ENCODE measurements around the gene PEX14.

Gene PEX14

GRCh38 chr1:10578070-10578469 is 103.3 kb downstream of the PEX14 start:
- no peak for DNase-seq (ENCODE audit: insufficient read length, low spot score)
- TF ChIP-seq POLR2A (IDR thresholded peaks at IDR 0.05; ENCODE audit: low read depth, low read length): no peak
- FAIRE-seq: no peak

GRCh38 chr1:10583641-10584040 is 108.9 kb downstream of the PEX14 start:
- FAIRE-seq (no peak), DNase-seq (ENCODE audit: insufficient read length, low spot score) (no peak)
- no peak for TF ChIP-seq POLR2A (IDR thresholded peaks at IDR 0.05; ENCODE audit: low read depth, low read length)

- TF ChIP-seq POLR2A (IDR thresholded peaks at IDR 0.05; ENCODE audit: low read depth, low read length): no peak
- no peak for DNase-seq (ENCODE audit: insufficient read length, low spot score)
- FAIRE-seq: no peak
Measured at GRCh38 chr1:10585242-10585641, 110.5 kb downstream of the PEX14 start.

- TF ChIP-seq POLR2A (IDR thresholded peaks at IDR 0.05; ENCODE audit: low read depth, low read length): no peak
- DNase-seq (ENCODE audit: insufficient read length, low spot score) (no peak), FAIRE-seq (no peak)
Measured at GRCh38 chr1:10586125-10586524, 111.4 kb downstream of the PEX14 start.

- TF ChIP-seq POLR2A (IDR thresholded peaks at IDR 0.05; ENCODE audit: low read depth, low read length): no peak
- DNase-seq (ENCODE audit: insufficient read length, low spot score): no peak
- no peak for FAIRE-seq
Measured at GRCh38 chr1:10588640-10589039, 113.9 kb downstream of the PEX14 start.

- FAIRE-seq (no peak), DNase-seq (ENCODE audit: insufficient read length, low spot score) (no peak)
- TF ChIP-seq POLR2A (IDR thresholded peaks at IDR 0.05; ENCODE audit: low read depth, low read length): no peak
Measured at GRCh38 chr1:10589074-10589473, 114.3 kb downstream of the PEX14 start.

GRCh38 chr1:10591010-10591409 is 116.3 kb downstream of the PEX14 start:
- FAIRE-seq (no peak), DNase-seq (ENCODE audit: insufficient read length, low spot score) (no peak)
- no peak for TF ChIP-seq POLR2A (IDR thresholded peaks at IDR 0.05; ENCODE audit: low read depth, low read length)

- DNase-seq (ENCODE audit: insufficient read length, low spot score) (no peak), FAIRE-seq (no peak)
- TF ChIP-seq POLR2A (IDR thresholded peaks at IDR 0.05; ENCODE audit: low read depth, low read length): no peak
Measured at GRCh38 chr1:10592373-10592772, 117.6 kb downstream of the PEX14 start.

- TF ChIP-seq POLR2A (IDR thresholded peaks at IDR 0.05; ENCODE audit: low read depth, low read length): no peak
- DNase-seq (ENCODE audit: insufficient read length, low spot score): no peak
- no peak for FAIRE-seq
Measured at GRCh38 chr1:10593750-10594149, 119.0 kb downstream of the PEX14 start.

- FAIRE-seq (no peak), DNase-seq (ENCODE audit: insufficient read length, low spot score) (no peak)
- no peak for TF ChIP-seq POLR2A (IDR thresholded peaks at IDR 0.05; ENCODE audit: low read depth, low read length)
Measured at GRCh38 chr1:10594595-10595223, 120.0 kb downstream of the PEX14 start.

- TF ChIP-seq POLR2A (IDR thresholded peaks at IDR 0.05; ENCODE audit: low read depth, low read length): no peak
- FAIRE-seq (no peak), DNase-seq (ENCODE audit: insufficient read length, low spot score) (no peak)
Measured at GRCh38 chr1:10596780-10597179, 122.0 kb downstream of the PEX14 start.

- FAIRE-seq: no peak
- TF ChIP-seq POLR2A (IDR thresholded peaks at IDR 0.05; ENCODE audit: low read depth, low read length): no peak
- no peak for DNase-seq (ENCODE audit: insufficient read length, low spot score)
Measured at GRCh38 chr1:10597492-10598388, 123.0 kb downstream of the PEX14 start.

GRCh38 chr1:10598389-10598702 is 123.6 kb downstream of the PEX14 start:
- no peak for TF ChIP-seq POLR2A (IDR thresholded peaks at IDR 0.05; ENCODE audit: low read depth, low read length)
- FAIRE-seq: no peak
- DNase-seq (ENCODE audit: insufficient read length, low spot score): no peak

GRCh38 chr1:10599194-10599861 is 124.6 kb downstream of the PEX14 start:
- peak; percentile 36 for DNase-seq (ENCODE audit: insufficient read length, low spot score)
- TF ChIP-seq POLR2A (IDR thresholded peaks at IDR 0.05; ENCODE audit: low read depth, low read length): no peak
- peak; percentile 74 for FAIRE-seq

Data from H54 (cell line).